AG04449 (cell line): Measurements from ENCODE around the gene ZFP91.

Experiments
- CTCF ChIA-PET: fragments of 350-600 bp; formaldehyde crosslinking; extraction: SDS; loops from one replicate; lab custom pipeline; 2021; ENCODE audit warnings: antibody characterized with exemption; lab: Yijun Ruan, JAX
- POLR2A ChIA-PET: fragments of 400-600, 350-600 bp; formaldehyde crosslinking; extraction: SDS; loops from one replicate; lab custom pipeline; 2020; ENCODE audit warnings: antibody characterized with exemption, inconsistent platforms; lab: Yijun Ruan, JAX
- DNase-seq: peaks from one replicate; pipeline ENCODE4 v3.0.0-alpha.2; 2010; ENCODE audit warnings: low read depth, low spot score
- H3K4me3 ChIP-seq: 2 replicates; pipeline ENCODE4 v1.5.1; 2011; ENCODE audit warnings: low read depth, mild to moderate bottlenecking, control low read depth, low read length
- CTCF ChIP-seq: IDR thresholded peaks from one replicate; pipeline ENCODE4 v1.5.1; 2011; ENCODE audit warnings: mild to moderate bottlenecking, moderate library complexity, low read length, control low read depth, inconsistent platforms; ENCODE audit not compliant: insufficient read depth; ENCODE audit errors: missing control alignments

Gene ZFP91

GRCh38 chr11:58639103-58639502 is 60.2 kb downstream of the ZFP91 start:
- DNase-seq, result no peak
- CTCF ChIA-PET, result interaction anchor here (0.9 to 5.9 kb wide), 3 partner anchors 9 to 33 kb away, joined by 3 to 47 read pairs (median 38); no protein-coding TSS in a partner anchor
- POLR2A ChIA-PET, result no interaction called here
- no peak overlapping the region for H3K4me3 ChIP-seq
- TF ChIP-seq CTCF, result no peak

- DNase-seq, result no peak
- no peak overlapping the region for H3K4me3 ChIP-seq
- no peak for TF ChIP-seq CTCF
- ChIA-PET POLR2A (no interaction called here), CTCF (interaction anchor here (4.7 to 5.9 kb wide), 2 partner anchors 10 to 14 kb away, joined by 38 to 47 read pairs; no protein-coding TSS in a partner anchor)
These were observed 60.8 kb downstream of the ZFP91 start for GRCh38 chr11:58639669-58640068.

- no peak for DNase-seq
- TF ChIP-seq CTCF, result no peak
- ChIA-PET CTCF (interaction anchor here (4.7 to 5.9 kb wide), 2 partner anchors 11 to 13 kb away, joined by 38 to 47 read pairs; no protein-coding TSS in a partner anchor), POLR2A (no interaction called here)
- no peak overlapping the region for H3K4me3 ChIP-seq
These were observed 61.6 kb downstream of the ZFP91 start for GRCh38 chr11:58640386-58641023.

GRCh38 chr11:58641341-58641740 is 62.5 kb downstream of the ZFP91 start:
- no peak for DNase-seq
- TF ChIP-seq CTCF, result no peak
- H3K4me3 ChIP-seq, result no peak overlapping the region
- ChIA-PET POLR2A (no interaction called here), CTCF (interaction anchor here (4.7 to 5.9 kb wide), 2 partner anchors 11 to 13 kb away, joined by 38 to 47 read pairs; no protein-coding TSS in a partner anchor)

GRCh38 chr11:58641803-58642581 is 63.1 kb downstream of the ZFP91 start:
- ChIA-PET CTCF (interaction anchor here (0.7 to 5.9 kb wide), 3 partner anchors 10 to 12 kb away, joined by 3 to 47 read pairs (median 6); no protein-coding TSS in a partner anchor), POLR2A (no interaction called here)
- H3K4me3 ChIP-seq, result no peak overlapping the region
- no peak for TF ChIP-seq CTCF
- no peak for DNase-seq

GRCh38 chr11:58645854-58646253 is 67.0 kb downstream of the ZFP91 start:
- no peak for TF ChIP-seq CTCF
- H3K4me3 ChIP-seq, result no peak overlapping the region
- ChIA-PET CTCF (interaction anchor here (0.9 to 3.1 kb wide), 3 partner anchors 9 to 16 kb away, joined by 4 to 10 read pairs (median 5); no protein-coding TSS in a partner anchor), POLR2A (no interaction called here)
- DNase-seq, result no peak
